G401 (cell line): ENCODE results near the gene PAAF1. TPM values are rescaled to one million over a fixed set of nuclear protein-coding genes. Genes with fewer than 3 reads are reported as not detected.
A peak's percentile ranks its signal among the peaks of the same experiment; 100 is the strongest.

Experiments
- DNase-seq: peaks from one replicate; pipeline ENCODE4 v3.0.0-alpha.2; 2015; ENCODE audit warnings: low spot score
- in situ Hi-C: cut with HindIII; loops from 2 replicates; pipeline ENCODE4 v1.10.0; 2016; ENCODE audit warnings: low sequenced_read_pairs, mixed read lengths
- total RNA-seq: library from RNA; depleted of rRNA; stranded (reverse); fragments of >200 nt; shearing (Covaris generic); gene quantifications from 2 replicates; pipeline ENCODE4 v1.2.3, GENCODE V29; 2014

The PAAF1 gene
- total RNA-seq, 1 experiment from 2014 or later, result 16.6 TPM

- in situ Hi-C loops, result no loop called here
- DNase-seq, result no peak
Measured at GRCh38 chr11:73940801-73941570, 64.2 kb downstream of the PAAF1 start.

GRCh38 chr11:73942010-73942409, 65.2 kb downstream of the PAAF1 start:
- DNase-seq, result peak; percentile 29
- in situ Hi-C loops, result no loop called here

GRCh38 chr11:73944085-73944484, 67.3 kb downstream of the PAAF1 start:
- no peak for DNase-seq
- in situ Hi-C loops, result no loop called here

GRCh38 chr11:73944901-73945300, 68.1 kb downstream of the PAAF1 start:
- no peak for DNase-seq
- in situ Hi-C loops, result no loop called here

- no peak for DNase-seq
- in situ Hi-C loops, result no loop called here
Measured at GRCh38 chr11:73945396-73945795, 68.6 kb downstream of the PAAF1 start.

- in situ Hi-C loops, result no loop called here
- no peak for DNase-seq
Measured at GRCh38 chr11:73946798-73947458, 70.1 kb downstream of the PAAF1 start.

GRCh38 chr11:73949246-73949645, 72.4 kb downstream of the PAAF1 start:
- DNase-seq, result no peak
- in situ Hi-C loops, result no loop called here

GRCh38 chr11:73949912-73950311, 73.1 kb downstream of the PAAF1 start:
- in situ Hi-C loops, result no loop called here
- no peak for DNase-seq

- in situ Hi-C loops, result no loop called here
- peak; percentile 54 for DNase-seq
Measured at GRCh38 chr11:73950869-73951710, 74.3 kb downstream of the PAAF1 start, which contains the start of gene DNAJB13. Gene DNAJB13, plus strand, starts transcription at chr11:73951026. Its CDS starts 44 bp downstream, at chr11:73951070.

- in situ Hi-C loops, result no loop called here
Measured at GRCh38 chr11:73951797-73952196, 75.0 kb downstream of the PAAF1 start.

GRCh38 chr11:73956876-73957653, 80.3 kb downstream of the PAAF1 start:
- in situ Hi-C loops, result no loop called here
- DNase-seq, result no peak

More at GRCh38 chr11:73951797-73952196, 75.0 kb downstream of the PAAF1 start:
- no peak for DNase-seq

- no peak for DNase-seq
- in situ Hi-C loops, result no loop called here
Measured at GRCh38 chr11:73957654-73958361, 81.0 kb downstream of the PAAF1 start.

- no peak for DNase-seq
- in situ Hi-C loops, result no loop called here
Measured at GRCh38 chr11:73958521-73959141, 81.8 kb downstream of the PAAF1 start.

- in situ Hi-C loops, result no loop called here
- no peak for DNase-seq
Measured at GRCh38 chr11:73961321-73961720, 84.5 kb downstream of the PAAF1 start.

- DNase-seq, result no peak
- in situ Hi-C loops, result no loop called here
Measured at GRCh38 chr11:73962101-73962705, 85.4 kb downstream of the PAAF1 start.

GRCh38 chr11:73963861-73964260, 87.1 kb downstream of the PAAF1 start:
- in situ Hi-C loops, result no loop called here

GRCh38 chr11:73965076-73965763, 88.4 kb downstream of the PAAF1 start:
- in situ Hi-C loops, result no loop called here
- DNase-seq, result peak; percentile 52

More at GRCh38 chr11:73963861-73964260, 87.1 kb downstream of the PAAF1 start:
- no peak for DNase-seq
